K562 (cell line): ENCODE measurements around the gene MPIG6B.

Experiments used
- CAMTA2 ChIP-seq: fragments of 250-450 bp; sonication (Bioruptor Pico); conservative IDR thresholded peaks from 2 replicates; pipeline ENCODE4 v1.5.1; 2022
- MTA3 ChIP-seq: fragments of 450-650 bp; formaldehyde crosslinking; IDR thresholded peaks from 2 replicates; pipeline ENCODE4 v1.6.1; 2017; ENCODE audit warnings: mild to moderate bottlenecking, borderline replicate concordance
- NFE2L1 ChIP-seq: fragments of 450-650 bp; IDR thresholded peaks from 2 replicates; pipeline ENCODE4 v1.6.1; 2016; ENCODE audit warnings: missing genetic modification characterization, low read depth, mild to moderate bottlenecking, missing compliant biosample characterization, moderate library complexity, borderline replicate concordance
- RBM34 ChIP-seq: fragments of 200-400 bp; formaldehyde crosslinking; IDR thresholded peaks from 2 replicates; pipeline ENCODE4 v1.6.1; 2018; ENCODE audit warnings: low read length, borderline replicate concordance; ENCODE audit not compliant: insufficient read depth
- SIN3A ChIP-seq, 2 experiments: fragments of 150-350 bp in 1 of 2; IDR thresholded peaks; 2 replicates each; pipeline ENCODE4 v1.6.1; 2011 to 2016; ENCODE audit warnings: borderline replicate concordance in 2 of 2, low read depth in 2 of 2, low read length in 2 of 2, mild to moderate bottlenecking in 2 of 2, moderate library complexity in 2 of 2; ENCODE audit not compliant: control insufficient read depth in 1 of 2
- ZNF354B ChIP-seq: fragments of 250-450 bp; sonication (Bioruptor Pico); IDR thresholded peaks from 2 replicates; pipeline ENCODE4 v1.4.0; 2020
- TF ChIP-seq, protein P1 (sequence below), 3 experiments: IDR thresholded peaks in 2 of 3; conservative IDR thresholded peaks in 1 of 3; 2 replicates each; pipeline ENCODE4 v1.5.1; 2011 to 2012; ENCODE audit warnings: low read length in 3 of 3, mild to moderate bottlenecking in 3 of 3, control low read depth in 2 of 3, improper control_type of control experiment in 1 of 3, inconsistent platforms in 1 of 3, low read depth in 1 of 3, mixed read lengths in 1 of 3, moderate library complexity in 1 of 3; ENCODE audit not compliant: insufficient read depth in 2 of 3
- TF ChIP-seq, protein P2 (sequence below): fragments of 450-650 bp; IDR thresholded peaks from 2 replicates; pipeline ENCODE4 v1.6.1; 2016; ENCODE audit warnings: borderline replicate concordance

DNA sequence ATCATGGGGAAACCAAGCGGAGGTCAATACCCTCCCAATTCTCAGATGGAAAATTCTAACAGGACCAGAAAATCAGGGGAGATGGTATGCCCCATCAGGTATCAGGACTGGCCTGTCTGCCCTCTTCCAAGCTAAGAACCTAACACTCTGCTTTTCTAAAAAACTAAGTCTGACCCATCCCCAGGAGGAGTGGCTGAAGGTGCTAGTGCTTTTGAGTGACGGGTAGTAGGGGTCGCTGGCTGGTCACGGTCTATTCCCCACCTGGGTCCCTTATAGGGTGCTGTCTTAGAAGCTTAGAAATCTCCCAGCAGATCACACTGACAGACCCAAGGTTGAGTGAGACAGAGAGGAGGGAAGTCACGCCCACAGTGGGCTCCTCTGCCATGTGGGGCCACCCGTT lies 29.6 kb upstream of the MPIG6B start:
- TF ChIP-seq, protein P1, sequence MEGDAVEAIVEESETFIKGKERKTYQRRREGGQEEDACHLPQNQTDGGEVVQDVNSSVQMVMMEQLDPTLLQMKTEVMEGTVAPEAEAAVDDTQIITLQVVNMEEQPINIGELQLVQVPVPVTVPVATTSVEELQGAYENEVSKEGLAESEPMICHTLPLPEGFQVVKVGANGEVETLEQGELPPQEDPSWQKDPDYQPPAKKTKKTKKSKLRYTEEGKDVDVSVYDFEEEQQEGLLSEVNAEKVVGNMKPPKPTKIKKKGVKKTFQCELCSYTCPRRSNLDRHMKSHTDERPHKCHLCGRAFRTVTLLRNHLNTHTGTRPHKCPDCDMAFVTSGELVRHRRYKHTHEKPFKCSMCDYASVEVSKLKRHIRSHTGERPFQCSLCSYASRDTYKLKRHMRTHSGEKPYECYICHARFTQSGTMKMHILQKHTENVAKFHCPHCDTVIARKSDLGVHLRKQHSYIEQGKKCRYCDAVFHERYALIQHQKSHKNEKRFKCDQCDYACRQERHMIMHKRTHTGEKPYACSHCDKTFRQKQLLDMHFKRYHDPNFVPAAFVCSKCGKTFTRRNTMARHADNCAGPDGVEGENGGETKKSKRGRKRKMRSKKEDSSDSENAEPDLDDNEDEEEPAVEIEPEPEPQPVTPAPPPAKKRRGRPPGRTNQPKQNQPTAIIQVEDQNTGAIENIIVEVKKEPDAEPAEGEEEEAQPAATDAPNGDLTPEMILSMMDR (IDR thresholded peaks at IDR 0.05 in 2 of 3, conservative IDR thresholded peaks at IDR 0.05 in 1 of 3; ENCODE audit: insufficient read depth in 2 of 3, low read depth in 1 of 3, low read length in 3 of 3) = no peak
- no peak for TF ChIP-seq ZNF354B
- TF ChIP-seq, protein P2, sequence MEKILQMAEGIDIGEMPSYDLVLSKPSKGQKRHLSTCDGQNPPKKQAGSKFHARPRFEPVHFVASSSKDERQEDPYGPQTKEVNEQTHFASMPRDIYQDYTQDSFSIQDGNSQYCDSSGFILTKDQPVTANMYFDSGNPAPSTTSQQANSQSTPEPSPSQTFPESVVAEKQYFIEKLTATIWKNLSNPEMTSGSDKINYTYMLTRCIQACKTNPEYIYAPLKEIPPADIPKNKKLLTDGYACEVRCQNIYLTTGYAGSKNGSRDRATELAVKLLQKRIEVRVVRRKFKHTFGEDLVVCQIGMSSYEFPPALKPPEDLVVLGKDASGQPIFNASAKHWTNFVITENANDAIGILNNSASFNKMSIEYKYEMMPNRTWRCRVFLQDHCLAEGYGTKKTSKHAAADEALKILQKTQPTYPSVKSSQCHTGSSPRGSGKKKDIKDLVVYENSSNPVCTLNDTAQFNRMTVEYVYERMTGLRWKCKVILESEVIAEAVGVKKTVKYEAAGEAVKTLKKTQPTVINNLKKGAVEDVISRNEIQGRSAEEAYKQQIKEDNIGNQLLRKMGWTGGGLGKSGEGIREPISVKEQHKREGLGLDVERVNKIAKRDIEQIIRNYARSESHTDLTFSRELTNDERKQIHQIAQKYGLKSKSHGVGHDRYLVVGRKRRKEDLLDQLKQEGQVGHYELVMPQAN = no peak
- no peak for TF ChIP-seq NFE2L1 (tag)
- TF ChIP-seq MTA3 = no peak
- no peak for TF ChIP-seq CAMTA2
- no peak for TF ChIP-seq RBM34
- no peak for TF ChIP-seq SIN3A (IDR thresholded peaks at IDR 0.05; ENCODE audit: borderline replicate concordance in 2 of 2, control insufficient read depth in 1 of 2, low read depth in 2 of 2, low read length in 2 of 2)
